Measurements from ENCODE around the gene TMEM151B. TPM values are rescaled to one million over a fixed set of nuclear protein-coding genes. Genes with fewer than 3 reads are reported as not detected.

Gene TMEM151B
- total and polyA plus RNA-seq, 9 of the 15 experiments (the other 6 are each of a cell fraction or from before 2014, with no cell fraction given), result not detected

DNA sequence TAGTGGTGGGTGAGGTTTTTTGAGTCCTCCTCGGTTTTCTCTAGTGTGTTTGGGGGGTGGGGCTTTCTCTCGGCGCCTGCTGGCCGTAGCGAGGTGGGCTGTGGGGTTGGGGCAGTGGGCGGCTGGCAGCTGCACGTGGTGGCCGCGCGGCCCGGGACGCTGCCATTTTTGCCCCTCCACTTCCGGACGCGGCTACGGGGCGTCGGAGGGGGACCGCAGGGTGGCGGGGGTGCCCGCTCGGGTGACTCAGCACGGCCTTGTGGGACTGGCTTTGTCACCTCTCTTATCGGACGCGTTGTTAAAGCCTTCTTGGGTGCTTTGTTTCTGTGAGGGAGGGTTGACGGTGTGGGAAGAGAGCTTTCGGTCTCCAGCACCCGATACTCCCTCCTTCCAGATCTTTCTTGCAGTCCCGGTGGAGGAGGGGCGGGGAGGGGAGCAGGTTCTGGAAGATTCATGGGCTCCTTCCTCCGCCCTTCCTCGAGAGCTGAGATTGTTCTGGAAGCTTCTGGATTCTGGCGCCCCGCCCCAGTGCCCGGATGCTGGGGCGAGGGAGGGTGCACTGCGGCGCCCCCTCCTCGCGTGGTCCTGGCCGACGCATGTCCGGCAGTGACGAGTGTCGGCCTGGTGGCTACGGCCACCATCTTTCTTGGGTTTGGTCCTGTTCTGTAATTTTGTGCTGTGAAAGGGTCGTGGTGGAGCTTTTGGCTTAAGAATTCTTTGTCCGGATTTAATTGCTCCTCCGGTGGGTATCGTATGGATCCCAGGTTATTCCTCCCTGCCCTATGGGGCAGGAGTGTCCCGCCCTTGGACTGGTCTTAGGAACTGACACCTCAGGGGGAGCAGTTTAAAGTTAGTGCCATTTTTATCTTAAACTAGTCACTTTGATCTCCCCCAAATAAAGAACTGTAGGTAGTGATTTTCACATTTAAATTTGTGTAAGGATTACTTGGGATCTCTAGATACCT, 22.6 kb upstream of the TMEM151B start (continued):
- TF ChIP-seq, protein P1, sequence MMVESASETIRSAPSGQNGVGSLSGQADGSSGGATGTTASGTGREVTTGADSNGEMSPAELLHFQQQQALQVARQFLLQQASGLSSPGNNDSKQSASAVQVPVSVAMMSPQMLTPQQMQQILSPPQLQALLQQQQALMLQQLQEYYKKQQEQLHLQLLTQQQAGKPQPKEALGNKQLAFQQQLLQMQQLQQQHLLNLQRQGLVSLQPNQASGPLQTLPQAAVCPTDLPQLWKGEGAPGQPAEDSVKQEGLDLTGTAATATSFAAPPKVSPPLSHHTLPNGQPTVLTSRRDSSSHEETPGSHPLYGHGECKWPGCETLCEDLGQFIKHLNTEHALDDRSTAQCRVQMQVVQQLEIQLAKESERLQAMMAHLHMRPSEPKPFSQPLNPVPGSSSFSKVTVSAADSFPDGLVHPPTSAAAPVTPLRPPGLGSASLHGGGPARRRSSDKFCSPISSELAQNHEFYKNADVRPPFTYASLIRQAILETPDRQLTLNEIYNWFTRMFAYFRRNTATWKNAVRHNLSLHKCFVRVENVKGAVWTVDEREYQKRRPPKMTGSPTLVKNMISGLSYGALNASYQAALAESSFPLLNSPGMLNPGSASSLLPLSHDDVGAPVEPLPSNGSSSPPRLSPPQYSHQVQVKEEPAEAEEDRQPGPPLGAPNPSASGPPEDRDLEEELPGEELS (CRISPR knock-in tag; IDR thresholded peaks at IDR 0.05; ENCODE audit: borderline replicate concordance), result peak; percentile 33; the same call in 1 of the 2 replicates
- TF ChIP-seq HSF4 (CRISPR knock-in tag; IDR thresholded peaks at IDR 0.05; ENCODE audit: borderline replicate concordance) (no peak), BDP1 (IDR thresholded peaks at IDR 0.05; ENCODE audit: insufficient read depth, insufficient read length) (no peak), HMGN3 (IDR thresholded peaks at IDR 0.05; ENCODE audit: borderline replicate concordance, extremely low read depth, insufficient read length, low read depth, low read length) (peak; percentile 99), JUN (IDR thresholded peaks at IDR 0.05; ENCODE audit: borderline replicate concordance, low read depth, low read length) (peak; percentile 87), JUN (CRISPR knock-in tag; IDR thresholded peaks at IDR 0.05; ENCODE audit: borderline replicate concordance) (no peak), CSDE1 (IDR thresholded peaks at IDR 0.05) (no peak), THRAP3 (IDR thresholded peaks at IDR 0.05; ENCODE audit: borderline replicate concordance) (no peak), RBM14 (IDR thresholded peaks at IDR 0.05; ENCODE audit: borderline replicate concordance, insufficient read depth, low read depth, low read length) (peak; percentile 91; the same call in 1 of the 2 replicates), ZNF311 (CRISPR knock-in tag; IDR thresholded peaks at IDR 0.05) (no peak)
- TF ChIP-seq, protein P2, sequence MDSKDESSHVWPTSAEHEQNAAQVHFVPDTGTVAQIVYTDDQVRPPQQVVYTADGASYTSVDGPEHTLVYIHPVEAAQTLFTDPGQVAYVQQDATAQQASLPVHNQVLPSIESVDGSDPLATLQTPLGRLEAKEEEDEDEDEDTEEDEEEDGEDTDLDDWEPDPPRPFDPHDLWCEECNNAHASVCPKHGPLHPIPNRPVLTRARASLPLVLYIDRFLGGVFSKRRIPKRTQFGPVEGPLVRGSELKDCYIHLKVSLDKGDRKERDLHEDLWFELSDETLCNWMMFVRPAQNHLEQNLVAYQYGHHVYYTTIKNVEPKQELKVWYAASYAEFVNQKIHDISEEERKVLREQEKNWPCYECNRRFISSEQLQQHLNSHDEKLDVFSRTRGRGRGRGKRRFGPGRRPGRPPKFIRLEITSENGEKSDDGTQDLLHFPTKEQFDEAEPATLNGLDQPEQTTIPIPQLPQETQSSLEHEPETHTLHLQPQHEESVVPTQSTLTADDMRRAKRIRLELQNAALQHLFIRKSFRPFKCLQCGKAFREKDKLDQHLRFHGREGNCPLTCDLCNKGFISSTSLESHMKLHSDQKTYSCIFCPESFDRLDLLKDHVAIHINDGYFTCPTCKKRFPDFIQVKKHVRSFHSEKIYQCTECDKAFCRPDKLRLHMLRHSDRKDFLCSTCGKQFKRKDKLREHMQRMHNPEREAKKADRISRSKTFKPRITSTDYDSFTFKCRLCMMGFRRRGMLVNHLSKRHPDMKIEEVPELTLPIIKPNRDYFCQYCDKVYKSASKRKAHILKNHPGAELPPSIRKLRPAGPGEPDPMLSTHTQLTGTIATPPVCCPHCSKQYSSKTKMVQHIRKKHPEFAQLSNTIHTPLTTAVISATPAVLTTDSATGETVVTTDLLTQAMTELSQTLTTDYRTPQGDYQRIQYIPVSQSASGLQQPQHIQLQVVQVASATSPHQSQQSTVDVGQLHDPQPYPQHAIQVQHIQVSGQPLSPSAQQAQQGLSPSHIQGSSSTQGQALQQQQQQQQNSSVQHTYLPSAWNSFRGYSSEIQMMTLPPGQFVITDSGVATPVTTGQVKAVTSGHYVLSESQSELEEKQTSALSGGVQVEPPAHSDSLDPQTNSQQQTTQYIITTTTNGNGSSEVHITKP (IDR thresholded peaks at IDR 0.05; ENCODE audit: partially characterized antibody), result peak; percentile 93
- TF ChIP-seq, protein P3, sequence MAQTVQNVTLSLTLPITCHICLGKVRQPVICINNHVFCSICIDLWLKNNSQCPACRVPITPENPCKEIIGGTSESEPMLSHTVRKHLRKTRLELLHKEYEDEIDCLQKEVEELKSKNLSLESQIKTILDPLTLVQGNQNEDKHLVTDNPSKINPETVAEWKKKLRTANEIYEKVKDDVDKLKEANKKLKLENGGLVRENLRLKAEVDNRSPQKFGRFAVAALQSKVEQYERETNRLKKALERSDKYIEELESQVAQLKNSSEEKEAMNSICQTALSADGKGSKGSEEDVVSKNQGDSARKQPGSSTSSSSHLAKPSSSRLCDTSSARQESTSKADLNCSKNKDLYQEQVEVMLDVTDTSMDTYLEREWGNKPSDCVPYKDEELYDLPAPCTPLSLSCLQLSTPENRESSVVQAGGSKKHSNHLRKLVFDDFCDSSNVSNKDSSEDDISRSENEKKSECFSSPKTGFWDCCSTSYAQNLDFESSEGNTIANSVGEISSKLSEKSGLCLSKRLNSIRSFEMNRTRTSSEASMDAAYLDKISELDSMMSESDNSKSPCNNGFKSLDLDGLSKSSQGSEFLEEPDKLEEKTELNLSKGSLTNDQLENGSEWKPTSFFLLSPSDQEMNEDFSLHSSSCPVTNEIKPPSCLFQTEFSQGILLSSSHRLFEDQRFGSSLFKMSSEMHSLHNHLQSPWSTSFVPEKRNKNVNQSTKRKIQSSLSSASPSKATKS (CRISPR knock-in tag; IDR thresholded peaks at IDR 0.05), result no peak; the same call in 1 of the 2 replicates

All from K562 (cell line).